ENCODE data around the gene INAFM1.

DNA sequence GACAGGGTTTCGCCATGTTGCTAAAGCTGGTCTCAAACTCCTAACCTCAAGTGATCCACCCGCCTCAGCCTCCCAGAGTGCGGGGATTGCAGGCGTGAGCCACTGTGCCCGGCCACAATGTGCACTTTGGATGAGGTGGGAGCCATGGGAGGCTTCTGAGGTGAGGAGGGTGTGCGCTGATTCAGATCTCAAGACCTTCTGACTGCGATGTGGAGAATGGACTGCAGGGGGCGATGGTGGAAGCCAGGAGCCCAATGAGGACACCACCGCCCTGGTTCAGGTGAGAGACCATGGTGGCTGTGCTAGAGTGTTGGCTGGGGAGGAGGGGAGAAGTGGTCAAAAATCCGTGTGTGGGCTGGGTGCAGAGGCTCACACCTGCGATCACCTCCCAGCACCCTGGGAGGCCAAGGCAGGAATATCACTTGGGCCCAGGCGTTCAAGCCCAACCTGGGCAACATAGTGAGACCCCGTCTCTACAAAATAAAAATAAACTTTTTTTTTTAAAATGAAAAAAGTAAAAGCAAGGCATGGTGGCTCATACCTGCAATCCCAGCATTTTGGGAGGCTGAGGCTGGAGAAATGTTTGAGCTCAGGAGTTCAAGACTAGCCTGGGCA lies 5.6 kb downstream of the INAFM1 start:
- TF ChIP-seq CTCF (IDR thresholded peaks at IDR 0.05; ENCODE audit: poor library complexity) (peak; percentile 23), EZH2 (IDR thresholded peaks at IDR 0.05; ENCODE audit: borderline replicate concordance) (no peak)
